Fibroblast of mammary gland (primary cell): ENCODE results near the gene UNC5B.

Source experiments
- DNase-seq: peaks from one replicate; pipeline ENCODE4 v3.0.0-alpha.2; 2010; ENCODE audit warnings: low read depth
- H3K4me3 ChIP-seq: 2 replicates; pipeline ENCODE4 v1.5.1; 2011; ENCODE audit warnings: low read depth, mild to moderate bottlenecking, low read length, moderate library complexity; ENCODE audit not compliant: control insufficient read depth
- CTCF ChIP-seq: conservative IDR thresholded peaks from 2 replicates; pipeline ENCODE4 v1.5.1; 2011; ENCODE audit warnings: low read depth, low read length, inconsistent platforms; ENCODE audit not compliant: control insufficient read depth, insufficient read depth

The UNC5B gene

GRCh38 chr10:71248210-71248609 lies 35.8 kb downstream of the UNC5B start:
- no peak for DNase-seq
- no peak for TF ChIP-seq CTCF
- no peak overlapping the region for H3K4me3 ChIP-seq

GRCh38 chr10:71249996-71250395 lies 37.6 kb downstream of the UNC5B start:
- H3K4me3 ChIP-seq: no peak overlapping the region
- no peak for DNase-seq
- no peak for TF ChIP-seq CTCF

- H3K4me3 ChIP-seq: no peak overlapping the region
- peak; percentile 21 for DNase-seq
- no peak for TF ChIP-seq CTCF
These were observed 38.0 kb downstream of the UNC5B start for GRCh38 chr10:71250405-71250804.

GRCh38 chr10:71250842-71251241 lies 38.5 kb downstream of the UNC5B start:
- DNase-seq: peak; percentile 49
- no peak for TF ChIP-seq CTCF
- no peak overlapping the region for H3K4me3 ChIP-seq

- no peak for DNase-seq
- no peak for TF ChIP-seq CTCF
- H3K4me3 ChIP-seq: no peak overlapping the region
These were observed 38.9 kb downstream of the UNC5B start for GRCh38 chr10:71251319-71251718.

- no peak overlapping the region for H3K4me3 ChIP-seq
- TF ChIP-seq CTCF: no peak
- DNase-seq: no peak
These were observed 39.9 kb downstream of the UNC5B start for GRCh38 chr10:71252220-71252619.
